ENCODE measurements around the gene CLCN7. TPM values are rescaled to one million over a fixed set of nuclear protein-coding genes. Genes with fewer than 3 reads are reported as not detected.

The CLCN7 gene
- total RNA-seq, 3 donors from 2014 or later = 59.3 to 98.1 (median 59.8) TPM

DNA sequence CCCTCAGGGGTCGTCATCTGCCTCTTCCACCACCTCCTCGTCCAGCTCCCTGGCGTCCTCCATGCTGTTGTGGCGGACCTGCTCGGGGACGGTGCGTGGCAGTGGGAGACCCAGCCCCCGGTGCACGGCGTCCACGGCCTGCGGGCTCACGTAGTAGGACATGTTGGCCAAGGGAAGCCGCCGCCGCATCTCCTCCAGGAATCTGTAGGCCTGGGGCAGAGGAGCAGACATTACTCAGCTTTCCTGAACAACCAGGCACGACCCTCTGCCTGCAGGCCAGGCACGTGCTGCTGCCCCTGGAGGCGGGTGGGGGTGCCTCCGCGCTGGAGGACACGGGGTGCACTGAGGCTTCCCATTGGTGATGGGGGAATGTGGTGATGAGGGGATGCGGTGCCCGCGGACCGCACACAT is 36.1 kb upstream of the CLCN7 start:
- DNase-seq = no peak
- Histone ChIP-seq H3K9me3 (peaks cover 6% of the 10 kb centered on the region), H3K36me3 (ENCODE audit: low read depth) (no peaks in the 10 kb centered on the region), H3K4me1 (ENCODE audit: low read depth) (no peaks in the 10 kb centered on the region), H3K4me3 (no peak overlapping the region)
- TF ChIP-seq, protein P1, sequence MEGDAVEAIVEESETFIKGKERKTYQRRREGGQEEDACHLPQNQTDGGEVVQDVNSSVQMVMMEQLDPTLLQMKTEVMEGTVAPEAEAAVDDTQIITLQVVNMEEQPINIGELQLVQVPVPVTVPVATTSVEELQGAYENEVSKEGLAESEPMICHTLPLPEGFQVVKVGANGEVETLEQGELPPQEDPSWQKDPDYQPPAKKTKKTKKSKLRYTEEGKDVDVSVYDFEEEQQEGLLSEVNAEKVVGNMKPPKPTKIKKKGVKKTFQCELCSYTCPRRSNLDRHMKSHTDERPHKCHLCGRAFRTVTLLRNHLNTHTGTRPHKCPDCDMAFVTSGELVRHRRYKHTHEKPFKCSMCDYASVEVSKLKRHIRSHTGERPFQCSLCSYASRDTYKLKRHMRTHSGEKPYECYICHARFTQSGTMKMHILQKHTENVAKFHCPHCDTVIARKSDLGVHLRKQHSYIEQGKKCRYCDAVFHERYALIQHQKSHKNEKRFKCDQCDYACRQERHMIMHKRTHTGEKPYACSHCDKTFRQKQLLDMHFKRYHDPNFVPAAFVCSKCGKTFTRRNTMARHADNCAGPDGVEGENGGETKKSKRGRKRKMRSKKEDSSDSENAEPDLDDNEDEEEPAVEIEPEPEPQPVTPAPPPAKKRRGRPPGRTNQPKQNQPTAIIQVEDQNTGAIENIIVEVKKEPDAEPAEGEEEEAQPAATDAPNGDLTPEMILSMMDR (IDR thresholded peaks at IDR 0.05) = no peak
- ATAC-seq = no peak
- intact Hi-C loops (cut with DNase I, micrococcal nuclease) = no loop called here

DNA sequence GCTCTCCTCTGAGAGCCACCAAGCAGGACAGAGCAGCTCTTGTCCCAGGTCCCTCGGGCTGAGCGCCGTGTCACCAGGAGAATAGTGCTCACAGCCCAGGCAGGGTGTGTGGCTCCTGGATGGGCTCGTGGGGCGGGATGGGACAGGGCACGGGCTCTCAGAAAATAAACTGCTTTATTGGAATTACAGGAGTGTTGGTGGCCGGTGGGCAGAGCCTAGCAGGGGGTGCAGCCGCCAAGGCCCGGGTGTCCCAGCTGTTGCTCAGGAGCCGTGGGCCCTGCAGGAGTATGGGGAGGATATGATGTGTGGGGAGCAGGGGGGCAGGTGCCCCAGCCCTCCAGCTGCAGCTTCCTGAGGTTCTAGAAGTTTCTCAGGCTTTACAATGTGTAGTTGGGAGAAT is 35.4 kb upstream of the CLCN7 start:
- Histone ChIP-seq H3K9me3 (peaks cover 6% of the 10 kb centered on the region), H3K36me3 (ENCODE audit: low read depth) (no peaks in the 10 kb centered on the region), H3K4me1 (ENCODE audit: low read depth) (no peaks in the 10 kb centered on the region), H3K4me3 (no peak overlapping the region)
- ATAC-seq = no peak
- DNase-seq = no peak
- intact Hi-C loops (cut with DNase I, micrococcal nuclease) = no loop called here
- TF ChIP-seq, protein P1 (IDR thresholded peaks at IDR 0.05) = no peak

DNA sequence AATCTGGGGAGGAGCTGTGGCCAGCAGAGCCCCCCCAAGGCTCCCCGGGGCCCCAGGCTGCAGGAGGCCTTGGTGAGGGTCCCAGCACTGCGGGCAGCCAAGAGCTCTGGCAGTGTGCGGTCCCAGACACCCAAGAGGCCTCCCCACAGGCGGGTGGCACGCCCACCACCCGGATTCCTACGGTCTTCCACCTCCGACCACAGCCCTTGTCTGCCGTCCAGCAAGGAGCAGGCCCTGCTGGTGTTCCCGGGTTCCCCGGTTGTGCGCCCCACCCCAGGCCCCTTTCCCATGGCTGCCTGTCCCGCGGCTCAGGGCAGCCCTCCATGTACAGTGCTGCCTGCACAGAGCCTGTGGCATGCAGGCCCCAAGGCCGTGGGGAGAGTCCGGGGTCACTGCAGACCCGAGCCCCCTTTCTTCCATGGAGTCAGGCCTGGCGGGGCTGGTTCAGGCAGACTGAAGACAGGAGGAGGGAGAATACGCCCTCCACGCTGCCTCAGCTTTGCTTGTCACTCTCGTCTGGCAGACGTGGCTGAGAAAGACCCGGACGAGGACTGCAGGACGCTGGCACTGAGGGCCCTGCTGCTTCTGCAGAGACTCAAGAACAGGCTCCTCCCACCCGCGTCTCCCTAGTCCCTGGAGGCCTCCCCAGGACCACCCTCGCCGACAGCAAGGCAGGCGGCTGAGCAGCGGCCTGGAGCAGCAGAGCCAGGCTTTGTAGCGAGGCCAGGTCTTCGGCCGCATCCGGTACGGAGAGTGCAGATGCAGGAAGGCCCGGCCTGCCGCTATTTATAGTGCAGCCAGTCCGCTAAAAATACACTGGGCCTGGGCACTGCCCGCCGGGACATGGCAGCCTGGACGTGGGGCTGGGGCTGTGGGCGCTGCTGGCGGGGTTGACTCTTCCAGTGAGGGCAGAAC is 34.7 kb upstream of the CLCN7 start:
- no peak for ATAC-seq
- DNase-seq = no peak
- peaks cover 5% of the 10 kb centered on the region for H3K9me3 ChIP-seq

DNA sequence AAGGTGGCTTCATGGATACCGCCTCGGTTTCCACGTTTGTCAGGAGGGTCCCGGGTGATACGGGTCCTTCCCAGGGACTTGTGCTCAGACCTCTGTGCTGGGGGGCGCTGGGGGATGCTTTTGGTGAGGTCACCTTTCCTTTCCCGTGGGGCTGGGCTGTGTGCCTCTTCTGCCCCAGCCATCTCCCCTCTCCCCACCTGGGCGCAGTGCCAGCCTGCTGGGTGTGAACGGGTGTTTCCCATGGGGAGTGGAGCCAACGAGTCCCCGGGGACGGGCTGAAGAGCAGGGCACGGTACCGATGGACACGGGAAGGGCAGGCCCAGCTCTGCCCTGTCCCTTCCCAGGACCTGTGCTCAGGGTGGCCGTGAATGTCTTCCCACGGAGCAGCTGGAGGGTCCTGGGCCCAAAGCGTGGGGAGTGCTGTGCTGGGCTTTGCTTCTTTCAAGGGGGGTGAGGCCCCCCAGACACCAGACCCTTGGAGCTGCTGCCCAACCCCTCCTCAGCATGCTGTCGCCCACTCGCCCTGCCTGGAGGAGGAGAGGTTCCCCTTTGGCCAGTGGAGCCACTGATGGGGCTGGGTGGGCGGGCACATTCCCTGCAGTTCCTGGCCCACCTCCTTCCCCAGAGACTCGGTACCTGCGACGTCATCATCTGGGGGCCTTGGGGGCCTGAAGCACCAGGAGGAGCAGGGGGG is 33.8 kb upstream of the CLCN7 start:
- no peak for DNase-seq
- ATAC-seq = no peak
- no peaks in the 10 kb centered on the region for H3K9me3 ChIP-seq
- TF ChIP-seq, protein P1 (IDR thresholded peaks at IDR 0.05) = no peak
- no peaks in the 10 kb centered on the region for H3K36me3 ChIP-seq (ENCODE audit: low read depth)
- intact Hi-C loops (cut with DNase I, micrococcal nuclease) = no loop called here
- H3K4me1 ChIP-seq (ENCODE audit: low read depth) = no peaks in the 10 kb centered on the region
- H3K4me3 ChIP-seq = no peak overlapping the region

More for the DNA sequence above, 34.7 kb upstream of the CLCN7 start:
- intact Hi-C loops (cut with DNase I, micrococcal nuclease) = no loop called here
- Histone ChIP-seq H3K4me1 (ENCODE audit: low read depth) (no peaks in the 10 kb centered on the region), H3K4me3 (no peak overlapping the region), H3K36me3 (ENCODE audit: low read depth) (no peaks in the 10 kb centered on the region)
- TF ChIP-seq, protein P1 (IDR thresholded peaks at IDR 0.05) = no peak

DNA sequence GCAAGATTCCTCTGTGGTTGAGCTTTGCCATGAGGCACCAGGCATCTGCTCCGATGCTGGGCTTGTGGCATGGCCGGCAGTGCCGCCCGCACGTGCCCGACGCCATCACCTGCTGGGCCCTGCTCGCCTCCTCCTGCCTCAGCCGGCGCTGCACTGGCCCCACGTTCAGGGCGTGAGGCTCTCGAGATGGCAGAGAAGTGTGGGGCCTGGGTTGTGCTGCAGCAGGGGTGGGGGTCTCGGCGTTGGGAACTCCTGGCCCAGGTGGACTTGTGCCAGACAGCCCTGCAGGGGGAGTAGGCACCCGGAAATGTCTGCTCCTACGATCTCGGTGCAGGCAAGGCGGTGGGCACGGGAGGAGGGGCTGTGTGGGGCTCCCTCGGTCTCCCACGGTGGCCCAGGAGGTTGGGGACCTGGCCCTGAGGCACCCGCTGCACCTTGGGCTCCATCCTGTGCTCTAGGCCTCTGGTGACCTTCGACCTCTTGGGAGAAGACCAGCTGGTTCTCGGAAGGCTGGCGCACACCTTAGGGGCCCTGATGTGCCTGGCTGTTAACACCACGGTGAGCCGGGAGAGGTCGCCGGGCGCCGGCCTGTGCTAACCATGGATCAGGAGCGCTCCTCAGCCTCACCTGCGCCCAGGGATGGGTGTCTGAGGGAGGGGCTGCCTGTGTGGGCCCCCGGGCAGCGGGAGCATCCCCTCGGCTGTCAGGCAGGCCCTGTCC is 31.8 kb upstream of the CLCN7 start:
- DNase-seq (no peak), ATAC-seq (no peak)
- Histone ChIP-seq H3K4me1 (ENCODE audit: low read depth) (no peaks in the 10 kb centered on the region), H3K36me3 (ENCODE audit: low read depth) (no peaks in the 10 kb centered on the region), H3K9me3 (no peaks in the 10 kb centered on the region), H3K4me3 (no peak overlapping the region)
- intact Hi-C loops (cut with DNase I, micrococcal nuclease) = no loop called here
- TF ChIP-seq, protein P1 (IDR thresholded peaks at IDR 0.05) = no peak

Measured in mucosa of descending colon (tissue), 3 donors.